Activated T-cell treated with anti-CD3 and anti-CD28 coated beads for 1 hour (primary cell): ENCODE measurements around the gene NMNAT3.
"Not testable (repeated sequence)": the region's sequence is repeated elsewhere in the genome, so short reads cannot be mapped to it uniquely, and the experiment has no call there.

Experiments used
- DNase-seq: peaks from one replicate; pipeline ENCODE4 v3.0.0-alpha.2; 2020; ENCODE audit warnings: low read depth

Gene NMNAT3

GRCh38 chr3:139634111-139634635 lies 43.6 kb downstream of the NMNAT3 start:
- DNase-seq, result no peak

GRCh38 chr3:139633511-139633910 lies 44.3 kb downstream of the NMNAT3 start:
- no peak for DNase-seq

- DNase-seq, result no peak
These were observed 47.2 kb downstream of the NMNAT3 start for GRCh38 chr3:139630542-139630941.

- DNase-seq, result no peak
These were observed 48.7 kb downstream of the NMNAT3 start for GRCh38 chr3:139629033-139629432.

GRCh38 chr3:139627759-139628158 lies 50.0 kb downstream of the NMNAT3 start:
- DNase-seq, result no peak

- DNase-seq, result no peak
These were observed 57.3 kb downstream of the NMNAT3 start for GRCh38 chr3:139620438-139620837.

- DNase-seq, result no peak
These were observed 58.3 kb downstream of the NMNAT3 start for GRCh38 chr3:139619484-139619883.

GRCh38 chr3:139617672-139618268 lies 60.0 kb downstream of the NMNAT3 start:
- no peak for DNase-seq

- no peak for DNase-seq
These were observed 66.2 kb downstream of the NMNAT3 start for GRCh38 chr3:139611528-139611927.

- no peak for DNase-seq
These were observed 66.9 kb downstream of the NMNAT3 start for GRCh38 chr3:139610886-139611285.

- DNase-seq, result no peak
These were observed 68.8 kb downstream of the NMNAT3 start for GRCh38 chr3:139608924-139609323.

- no peak for DNase-seq
These were observed 69.7 kb downstream of the NMNAT3 start for GRCh38 chr3:139608108-139608380.

- DNase-seq, result no peak
These were observed 70.3 kb downstream of the NMNAT3 start for GRCh38 chr3:139607257-139608107.

GRCh38 chr3:139602003-139602402 lies 75.8 kb downstream of the NMNAT3 start:
- DNase-seq, result no peak

- no peak for DNase-seq
These were observed 76.4 kb downstream of the NMNAT3 start for GRCh38 chr3:139601191-139601961.

GRCh38 chr3:139597947-139598346 lies 79.8 kb downstream of the NMNAT3 start:
- no peak for DNase-seq

GRCh38 chr3:139591186-139591585 lies 86.6 kb downstream of the NMNAT3 start:
- DNase-seq, result not testable (repeated sequence)

- DNase-seq, result no peak
These were observed 89.3 kb downstream of the NMNAT3 start for GRCh38 chr3:139588450-139588849.

GRCh38 chr3:139587797-139588196 lies 90.0 kb downstream of the NMNAT3 start:
- no peak for DNase-seq

GRCh38 chr3:139586420-139587017 lies 91.3 kb downstream of the NMNAT3 start:
- DNase-seq, result no peak

GRCh38 chr3:139585820-139586219 lies 92.0 kb downstream of the NMNAT3 start:
- no peak for DNase-seq

GRCh38 chr3:139583651-139584050 lies 94.1 kb downstream of the NMNAT3 start:
- DNase-seq, result not testable (repeated sequence)
